GM18508 (cell line): ENCODE results near the gene USP7.
"Not testable (repeated sequence)": the region's sequence is repeated elsewhere in the genome, so short reads cannot be mapped to it uniquely, and the experiment has no call there.

ENCODE experiments used
- ATAC-seq: cut with Tn5 transposase; IDR thresholded peaks from one replicate; pipeline ENCODE4 v1.9.1; 2021; ENCODE audit warnings: moderate number of reproducible peaks; ENCODE audit not compliant: insufficient read depth, unreplicated experiment

Gene USP7

GRCh38 chr16:8852534-8852933, 111.2 kb downstream of the USP7 start:
- ATAC-seq, result no peak

DNA sequence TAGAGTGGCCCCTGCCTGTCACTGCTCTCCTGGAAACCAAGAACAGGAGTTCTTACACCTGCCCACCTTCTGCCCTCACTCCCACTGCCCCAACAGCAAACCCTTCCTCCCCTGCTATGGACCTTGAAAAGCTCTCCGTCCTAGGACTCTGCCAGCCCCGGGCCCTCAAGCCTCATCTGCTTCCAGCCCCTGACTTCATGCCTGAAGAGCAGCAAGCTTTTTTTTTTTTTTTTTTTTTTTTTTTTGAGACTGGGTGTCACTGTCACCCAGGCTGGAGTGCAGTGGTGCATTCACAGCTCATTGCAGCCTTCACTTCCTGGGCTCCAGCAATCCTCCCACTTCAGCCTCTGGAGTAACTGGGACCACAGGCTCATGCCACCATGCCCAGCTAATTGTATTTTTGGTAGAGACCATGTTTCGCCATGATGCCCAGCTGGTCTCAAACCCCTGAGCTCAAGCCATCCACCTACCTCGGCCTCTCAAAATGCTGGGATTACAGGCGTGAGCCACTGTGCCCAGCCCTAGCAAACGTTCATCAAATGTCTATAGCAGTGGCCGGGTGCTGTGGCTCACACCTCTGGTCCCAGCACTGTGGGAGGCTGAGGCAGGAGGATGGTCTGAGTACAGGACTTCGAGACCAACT, 111.8 kb downstream of the USP7 start:
- no peak for ATAC-seq

GRCh38 chr16:8850279-8850885, 113.3 kb downstream of the USP7 start:
- ATAC-seq, result no peak

- no peak for ATAC-seq
These were observed 114.2 kb downstream of the USP7 start for GRCh38 chr16:8849411-8850011.

DNA sequence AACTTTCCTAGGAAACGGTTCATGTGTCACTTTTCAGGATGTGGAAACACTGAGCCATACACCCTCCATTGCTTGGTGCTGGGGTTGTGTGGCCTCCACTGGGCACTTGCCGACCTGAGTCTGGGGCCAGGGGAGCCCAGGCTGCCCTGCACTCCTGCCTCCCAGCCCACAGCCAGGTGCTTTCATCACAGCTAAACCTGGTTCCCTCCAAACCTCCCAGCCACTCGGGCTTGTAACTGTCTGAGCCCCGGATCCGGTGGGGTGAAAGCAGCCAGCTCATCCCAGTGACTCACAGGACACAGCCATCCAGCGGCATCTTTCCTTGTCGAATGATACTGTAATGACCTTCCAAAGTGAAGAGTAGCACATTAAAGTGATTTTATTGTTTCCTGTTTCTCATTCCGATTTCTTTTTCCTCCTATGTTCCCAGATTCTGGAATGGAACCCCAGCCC, 114.7 kb downstream of the USP7 start:
- no peak for ATAC-seq

- no peak for ATAC-seq
These were observed 115.3 kb downstream of the USP7 start for GRCh38 chr16:8848231-8848938.

- ATAC-seq, result no peak
These were observed 116.1 kb downstream of the USP7 start for GRCh38 chr16:8847623-8848022.

- no peak for ATAC-seq
These were observed 116.6 kb downstream of the USP7 start for GRCh38 chr16:8847145-8847544.

- ATAC-seq, result no peak
These were observed 117.2 kb downstream of the USP7 start for GRCh38 chr16:8846401-8846932.

DNA sequence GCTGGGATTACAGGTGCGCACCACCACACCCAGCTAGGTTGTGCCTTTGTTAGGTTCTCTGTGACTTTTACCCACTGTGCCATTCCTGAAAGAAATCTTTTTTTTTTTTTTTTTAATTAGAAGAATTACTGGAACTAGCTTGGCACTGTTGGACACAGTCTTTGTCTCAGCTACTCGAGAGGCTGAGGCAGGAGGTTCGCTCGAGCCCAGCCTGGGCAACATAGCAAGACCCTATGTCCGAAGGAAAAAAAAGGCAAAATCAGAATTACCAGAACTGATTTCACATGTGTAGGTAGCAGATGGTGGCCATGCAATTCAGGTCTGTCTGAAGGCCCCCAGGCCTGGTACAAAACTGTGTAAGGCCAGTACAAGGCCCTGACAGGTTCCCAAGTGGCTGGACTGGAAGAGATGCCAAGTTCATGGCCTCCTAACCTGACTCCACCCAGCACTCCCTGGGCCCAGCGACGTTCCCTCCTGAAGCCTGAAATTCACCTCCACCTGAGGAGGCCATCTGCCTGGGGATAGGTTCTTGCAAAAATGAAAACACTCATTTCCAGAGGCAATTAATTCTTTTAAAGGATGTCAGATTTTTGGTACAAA, 117.9 kb downstream of the USP7 start:
- no peak for ATAC-seq

DNA sequence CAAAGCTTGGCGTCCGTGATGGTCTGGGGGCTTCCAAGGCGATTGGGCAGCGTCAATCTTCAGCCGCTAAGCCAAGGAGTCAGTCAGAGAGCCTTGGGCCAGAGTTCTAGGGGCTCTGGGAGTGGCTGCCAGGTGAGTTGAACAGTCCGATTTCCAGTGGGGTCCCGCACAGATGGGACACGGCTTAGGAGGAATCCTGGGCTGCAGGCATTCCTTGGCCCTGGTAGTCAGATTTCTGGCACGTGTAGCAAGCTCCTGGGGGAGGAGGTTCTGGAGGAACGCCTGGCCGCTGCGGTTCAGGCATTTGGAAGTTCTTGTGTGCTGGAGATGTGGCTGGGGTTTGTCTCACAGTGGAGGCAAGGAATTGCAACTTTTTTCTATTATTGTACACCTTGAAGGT, 120.4 kb downstream of the USP7 start:
- not testable (repeated sequence) for ATAC-seq
